HFFc6 (cell line): Measurements from ENCODE around the gene PRDM12. TPM values are rescaled to one million over a fixed set of nuclear protein-coding genes. Genes with fewer than 3 reads are reported as not detected.
A peak's percentile ranks its signal among the peaks of the same experiment; 100 is the strongest.

Experiments
- DNase-seq: peaks from one replicate; pipeline ENCODE4 v3.0.0-alpha.2; 2018
- H3K27ac Mint-ChIP-seq: 2 replicates; pipeline ENCODE4 v1.8.0; 2020; ENCODE audit warnings: mild to moderate bottlenecking, mixed read lengths
- H3K27me3 Mint-ChIP-seq: 2 replicates; pipeline ENCODE4 v1.8.0; 2021; ENCODE audit warnings: mild to moderate bottlenecking, moderate library complexity, mixed read lengths; ENCODE audit not compliant: insufficient read depth
- H3K36me3 Mint-ChIP-seq: 2 replicates; pipeline ENCODE4 v1.8.0; 2021; ENCODE audit warnings: low read depth, mixed read lengths
- H3K4me1 Mint-ChIP-seq: 2 replicates; pipeline ENCODE4 v1.8.0; 2020; ENCODE audit warnings: low read depth, mixed read lengths
- H3K4me3 Mint-ChIP-seq: 2 replicates; pipeline ENCODE4 v1.8.0; 2020; ENCODE audit warnings: mild to moderate bottlenecking, moderate library complexity, mixed read lengths
- H3K9me3 Mint-ChIP-seq: 2 replicates; pipeline ENCODE4 v1.8.0; 2020; ENCODE audit warnings: mild to moderate bottlenecking, mixed read lengths
- total RNA-seq, 6 experiments: library from RNA; stranded (reverse); fragmentation: NEBNext Ultra II Directional; extraction: Animal tissue kit (Norgen Biotek cat#: 25700); gene quantifications; 2 replicates in 1 of 6; 3 replicates in 5 of 6; pipeline ENCODE4 v1.2.3, GENCODE V29; 2021
- TF ChIP-seq, protein P1 (sequence below): fragments of 200-600 bp; sonication (generic); IDR thresholded peaks from 2 replicates; pipeline ENCODE4 v1.5.0; 2021; ENCODE audit warnings: antibody characterized with exemption, mild to moderate bottlenecking

Gene PRDM12
- total RNA-seq, 6 experiments from 2014 or later, result 0.10 to 0.17 (median 0.12) TPM; not detected in 3

DNA sequence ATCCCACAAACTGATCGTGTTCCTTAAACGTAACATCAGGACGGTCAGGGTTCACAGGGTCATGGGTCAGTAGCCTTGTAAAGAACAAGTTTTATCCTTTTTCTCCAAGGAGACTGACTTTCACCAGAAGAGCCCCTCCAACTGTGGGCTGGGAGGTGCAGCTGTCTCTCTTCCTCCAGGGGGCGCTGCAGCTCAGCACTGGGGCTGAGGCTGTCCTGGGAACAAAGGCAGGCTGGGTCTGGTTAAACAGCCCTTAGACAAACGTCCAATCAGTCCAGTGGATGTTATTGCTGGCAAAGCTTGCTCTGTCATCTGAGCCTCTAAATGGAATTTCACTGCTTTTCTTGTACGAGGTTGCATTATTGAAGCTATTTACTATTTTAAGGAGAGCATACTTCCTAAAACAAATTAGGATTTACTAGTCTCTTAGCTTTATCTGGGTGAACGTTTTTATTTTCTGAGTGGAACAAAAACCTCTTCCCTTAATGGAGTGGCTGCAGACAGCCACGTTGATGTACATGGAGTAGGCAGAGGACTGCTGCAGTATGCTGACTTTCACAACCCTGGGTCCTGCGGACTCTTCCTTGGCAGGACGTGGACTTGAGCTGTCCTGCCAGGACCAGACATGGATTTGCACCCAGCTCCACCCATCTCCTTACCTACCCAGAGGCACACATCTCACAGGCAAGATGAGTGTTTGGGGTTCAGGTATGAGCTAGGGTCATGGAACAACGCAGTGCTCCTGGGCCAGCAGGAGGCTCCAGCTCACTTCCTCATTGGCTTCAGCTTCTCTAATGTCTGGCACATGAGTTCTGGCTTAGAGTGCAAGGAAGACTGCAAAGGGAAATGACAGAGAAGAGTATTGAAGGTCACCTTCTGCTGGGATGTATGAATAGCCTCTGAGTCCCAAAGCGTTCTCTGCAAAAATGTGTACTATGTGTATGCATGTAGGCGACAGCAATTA, 36.9 kb downstream of the PRDM12 start:
- Mint-ChIP-seq H3K27me3 (no peaks in the 10 kb centered on the region; the same call in 1 of the 2 replicates), H3K27ac (peak overlapping the region; percentile 19; the same call in 1 of the 2 replicates)

DNA sequence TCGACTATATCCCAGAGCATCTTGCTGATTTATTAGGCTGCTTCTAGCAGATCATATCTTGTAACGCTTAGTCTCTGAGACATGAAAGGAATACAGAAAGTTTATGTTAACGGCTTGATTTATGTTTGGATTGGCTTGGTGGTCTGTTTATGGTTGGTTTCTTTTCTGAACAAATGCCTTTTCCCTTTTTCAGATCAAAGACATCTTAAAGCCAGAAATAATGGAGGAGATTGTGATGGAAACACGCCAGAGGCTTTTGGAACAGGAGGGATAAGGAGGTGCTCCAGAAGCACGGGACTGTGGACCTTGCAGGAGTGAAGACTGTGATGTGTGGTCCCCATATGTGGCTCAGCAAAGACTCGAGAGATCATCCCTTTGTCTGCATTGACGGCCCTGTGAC, 39.1 kb downstream of the PRDM12 start:
- H3K27ac Mint-ChIP-seq, result peak overlapping the region; percentile 31; the same call in 1 of the 2 replicates
- TF ChIP-seq, protein P1, sequence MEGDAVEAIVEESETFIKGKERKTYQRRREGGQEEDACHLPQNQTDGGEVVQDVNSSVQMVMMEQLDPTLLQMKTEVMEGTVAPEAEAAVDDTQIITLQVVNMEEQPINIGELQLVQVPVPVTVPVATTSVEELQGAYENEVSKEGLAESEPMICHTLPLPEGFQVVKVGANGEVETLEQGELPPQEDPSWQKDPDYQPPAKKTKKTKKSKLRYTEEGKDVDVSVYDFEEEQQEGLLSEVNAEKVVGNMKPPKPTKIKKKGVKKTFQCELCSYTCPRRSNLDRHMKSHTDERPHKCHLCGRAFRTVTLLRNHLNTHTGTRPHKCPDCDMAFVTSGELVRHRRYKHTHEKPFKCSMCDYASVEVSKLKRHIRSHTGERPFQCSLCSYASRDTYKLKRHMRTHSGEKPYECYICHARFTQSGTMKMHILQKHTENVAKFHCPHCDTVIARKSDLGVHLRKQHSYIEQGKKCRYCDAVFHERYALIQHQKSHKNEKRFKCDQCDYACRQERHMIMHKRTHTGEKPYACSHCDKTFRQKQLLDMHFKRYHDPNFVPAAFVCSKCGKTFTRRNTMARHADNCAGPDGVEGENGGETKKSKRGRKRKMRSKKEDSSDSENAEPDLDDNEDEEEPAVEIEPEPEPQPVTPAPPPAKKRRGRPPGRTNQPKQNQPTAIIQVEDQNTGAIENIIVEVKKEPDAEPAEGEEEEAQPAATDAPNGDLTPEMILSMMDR, result no peak
- no peaks in the 10 kb centered on the region; the same call in 1 of the 2 replicates for H3K27me3 Mint-ChIP-seq
- DNase-seq, result no peak
- H3K4me1 Mint-ChIP-seq, result peaks cover 42% of the 10 kb centered on the region
- H3K4me3 Mint-ChIP-seq, result no peak overlapping the region
- H3K9me3 Mint-ChIP-seq, result no peaks in the 10 kb centered on the region
- peaks cover 31% of the 10 kb centered on the region for H3K36me3 Mint-ChIP-seq

More for the DNA sequence above, 36.9 kb downstream of the PRDM12 start:
- H3K4me3 Mint-ChIP-seq, result no peak overlapping the region
- H3K4me1 Mint-ChIP-seq, result peaks cover 60% of the 10 kb centered on the region
- peaks cover 44% of the 10 kb centered on the region for H3K36me3 Mint-ChIP-seq
- H3K9me3 Mint-ChIP-seq, result no peaks in the 10 kb centered on the region
- DNase-seq, result peak; percentile 65
- TF ChIP-seq, protein P1, result peak; percentile 99

DNA sequence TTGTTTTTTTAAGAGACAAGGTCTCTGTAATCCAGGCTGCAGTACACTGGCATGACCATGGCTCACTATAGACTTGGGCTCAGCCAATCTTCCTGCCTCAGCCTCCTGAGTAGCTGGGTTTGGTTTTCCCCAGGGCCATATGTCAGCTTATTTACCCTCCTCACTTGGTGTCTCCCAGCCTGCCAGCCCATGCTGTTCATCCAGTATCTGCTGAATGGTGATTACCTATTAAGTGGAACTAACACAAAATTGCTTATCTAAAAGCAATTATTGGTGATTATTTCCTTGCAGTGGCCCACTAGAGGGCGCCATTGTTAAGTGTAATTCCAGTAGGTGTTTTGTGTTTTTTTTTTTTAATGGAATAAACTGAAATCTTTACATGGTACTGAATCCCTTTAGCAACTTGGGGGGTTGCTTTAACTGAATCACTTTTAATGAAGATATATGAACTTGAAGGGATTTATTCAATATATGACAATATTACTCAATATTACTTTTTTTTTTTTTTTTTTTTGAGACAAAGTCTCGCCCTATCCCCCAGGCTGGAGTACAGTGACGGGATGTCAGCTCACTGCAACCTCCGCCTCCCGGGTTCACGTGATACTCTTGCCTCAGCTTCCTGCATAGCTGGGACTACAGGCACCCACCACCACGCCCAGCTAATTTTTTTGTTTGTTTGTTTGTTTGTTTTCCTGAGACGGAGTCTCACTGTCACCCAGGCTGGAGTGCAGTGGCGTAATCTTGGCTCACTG, 43.0 kb downstream of the PRDM12 start:
- Mint-ChIP-seq H3K27me3 (no peaks in the 10 kb centered on the region; the same call in 1 of the 2 replicates), H3K4me1 (peaks cover 18% of the 10 kb centered on the region), H3K9me3 (no peaks in the 10 kb centered on the region), H3K27ac (0 out of 2 replicates have a peak overlapping the region, but pooled peaks have one; percentile 25), H3K4me3 (no peak overlapping the region), H3K36me3 (peaks cover 23% of the 10 kb centered on the region)
- DNase-seq, result peak; percentile 34
- TF ChIP-seq, protein P1, result peak; percentile 97

DNA sequence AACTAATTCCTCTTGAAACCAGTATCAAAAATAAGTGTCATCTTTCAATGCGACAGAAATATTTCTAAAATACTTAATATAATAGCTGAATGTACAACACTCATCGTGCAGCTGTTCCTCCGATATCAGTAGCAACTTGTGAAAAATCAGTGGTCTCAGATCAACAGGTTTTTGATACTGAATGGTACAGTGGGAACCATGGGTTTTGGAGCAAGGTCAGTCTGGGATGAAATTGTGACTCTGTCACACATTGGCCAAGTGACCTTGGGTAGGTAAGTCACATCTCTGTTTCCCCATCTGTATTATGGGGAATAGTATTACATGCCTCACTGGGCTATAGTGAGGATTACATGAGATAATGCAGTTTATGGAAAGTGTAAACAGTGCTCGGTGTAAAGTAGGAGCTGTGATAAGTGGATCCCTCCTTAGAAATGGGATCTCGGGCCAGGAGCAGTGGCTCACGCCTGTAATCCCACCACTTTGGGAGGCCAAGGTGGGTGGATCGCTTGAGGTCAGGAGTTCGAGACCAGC, 46.5 kb downstream of the PRDM12 start:
- H3K27ac Mint-ChIP-seq, result no peak overlapping the region
- no peak for DNase-seq
- H3K4me1 Mint-ChIP-seq, result peaks cover 23% of the 10 kb centered on the region
- H3K9me3 Mint-ChIP-seq, result no peaks in the 10 kb centered on the region
- H3K36me3 Mint-ChIP-seq, result no peaks in the 10 kb centered on the region
- TF ChIP-seq, protein P1, result no peak
- H3K4me3 Mint-ChIP-seq, result no peak overlapping the region
- H3K27me3 Mint-ChIP-seq, result no peaks in the 10 kb centered on the region; the same call in 1 of the 2 replicates

DNA sequence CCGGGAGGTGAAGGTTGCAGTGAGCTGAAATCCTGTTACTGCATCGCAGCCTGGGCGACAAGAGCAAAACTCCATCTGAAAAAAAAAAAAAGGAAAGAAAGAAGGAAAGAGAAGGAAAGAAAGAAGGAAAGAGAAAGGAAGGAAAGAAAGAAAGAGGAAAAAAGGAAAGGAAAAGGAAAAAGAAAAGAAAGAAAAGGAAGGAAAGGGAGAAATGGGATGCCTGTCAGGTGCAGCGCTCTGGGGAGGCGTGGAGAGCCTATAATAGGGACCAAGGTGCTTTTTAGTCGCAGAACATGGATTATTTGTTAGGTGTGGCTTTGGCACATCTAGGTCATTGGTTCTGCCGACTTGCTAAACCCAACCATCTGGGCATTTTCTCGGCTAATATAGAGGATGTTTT, 47.1 kb downstream of the PRDM12 start:
- TF ChIP-seq, protein P1, result no peak
- Mint-ChIP-seq H3K27ac (no peak overlapping the region), H3K27me3 (no peaks in the 10 kb centered on the region; the same call in 1 of the 2 replicates), H3K36me3 (no peaks in the 10 kb centered on the region), H3K9me3 (no peaks in the 10 kb centered on the region), H3K4me3 (no peak overlapping the region), H3K4me1 (peaks cover 29% of the 10 kb centered on the region)
- DNase-seq, result no peak
